Spinal cord (tissue), 10 donors: ENCODE results near the gene SLC10A1. TPM values are rescaled to one million over a fixed set of nuclear protein-coding genes. Genes with fewer than 3 reads are reported as not detected.

Experiments used
- DNase-seq, 6 donors: peaks; one replicate each; pipeline versions ENCODE4 v3.0.0 to v3.0.0-alpha.2; 2013 to 2015; ENCODE audit warnings: low spot score in 6 of 6, low read depth in 4 of 6
- H3K27ac ChIP-seq: one replicate; pipeline ENCODE4 v1.5.1; 2013; ENCODE audit warnings: low read depth, low read length, control low read depth
- H3K27me3 ChIP-seq: one replicate; pipeline ENCODE4 v1.6.1; 2013; ENCODE audit warnings: low read length; ENCODE audit not compliant: control insufficient read depth, insufficient read depth
- H3K36me3 ChIP-seq: one replicate; pipeline ENCODE4 v1.6.1; 2013; ENCODE audit warnings: low read length; ENCODE audit not compliant: control insufficient read depth, insufficient read depth
- H3K4me1 ChIP-seq: one replicate; pipeline ENCODE4 v1.6.1; 2013; ENCODE audit warnings: low read length; ENCODE audit not compliant: control insufficient read depth, insufficient read depth
- H3K4me3 ChIP-seq: one replicate; pipeline ENCODE4 v1.5.1; 2013; ENCODE audit warnings: low read depth, low read length, control low read depth
- H3K9me3 ChIP-seq: one replicate; pipeline ENCODE4 v1.6.1; 2013; ENCODE audit warnings: low read length; ENCODE audit not compliant: control insufficient read depth, insufficient read depth
- WGBS: methylation state at CpG from one replicate; pipeline ENCODE4 v1.1.5; 2013; ENCODE audit warnings: missing lambda C conversion rate; ENCODE audit not compliant: insufficient coverage; 5-methylcytosine and 5-hydroxymethylcytosine counted together
- polyA plus RNA-seq, 2 donors: library from polyadenylated mRNA; unstranded; fragments of 120-200 nt; gene quantifications; one replicate each; pipeline ENCODE4 v1.2.1, GENCODE V29; 2013; ENCODE audit not compliant: insufficient read length in 2 of 2
- total RNA-seq, 2 donors: library from RNA; depleted of rRNA in 1 of 2; stranded (reverse); fragments of 120-200 nt in 1 of 2; fragments of >200 nt in 1 of 2; gene quantifications; one replicate each; pipeline versions ENCODE4 v1.2.3 to v1.2.4, GENCODE V29; 2013 to 2014
- donor health status: healthy.

Gene SLC10A1
- total and polyA plus RNA-seq, 4 donors, result 0.21 TPM; not detected in 3

DNA sequence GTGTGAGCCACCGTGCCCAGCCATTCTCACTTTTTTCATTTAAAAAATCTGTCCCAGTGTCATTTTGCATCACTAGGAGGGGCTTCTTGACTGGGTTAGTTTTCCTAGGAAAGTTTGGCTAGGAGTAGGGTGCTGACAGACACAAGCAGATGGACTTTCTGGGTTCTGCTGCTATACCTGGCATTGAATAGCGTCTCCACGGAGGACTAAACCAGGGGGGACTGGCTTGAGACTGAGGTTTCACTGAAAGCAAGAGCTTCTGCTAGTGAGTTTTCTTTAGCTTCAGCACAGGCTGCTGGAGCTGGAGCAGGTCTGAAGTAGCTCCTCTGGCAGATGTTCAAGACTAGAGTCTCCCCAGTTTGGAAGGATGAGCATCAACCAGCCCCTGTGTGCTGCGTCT lies 1.4 kb downstream of the SLC10A1 start:
- Histone ChIP-seq H3K4me3 (no peak overlapping the region), H3K36me3 (no peaks in the 10 kb centered on the region), H3K9me3 (no peaks in the 10 kb centered on the region), H3K4me1 (no peaks in the 10 kb centered on the region), H3K27me3 (no peaks in the 10 kb centered on the region), H3K27ac (no peak overlapping the region)
- peak in 1 of 6 donors; percentile 51 for DNase-seq
- WGBS, result 92% methylated on average over 3 of the region's 4 CpGs

DNA sequence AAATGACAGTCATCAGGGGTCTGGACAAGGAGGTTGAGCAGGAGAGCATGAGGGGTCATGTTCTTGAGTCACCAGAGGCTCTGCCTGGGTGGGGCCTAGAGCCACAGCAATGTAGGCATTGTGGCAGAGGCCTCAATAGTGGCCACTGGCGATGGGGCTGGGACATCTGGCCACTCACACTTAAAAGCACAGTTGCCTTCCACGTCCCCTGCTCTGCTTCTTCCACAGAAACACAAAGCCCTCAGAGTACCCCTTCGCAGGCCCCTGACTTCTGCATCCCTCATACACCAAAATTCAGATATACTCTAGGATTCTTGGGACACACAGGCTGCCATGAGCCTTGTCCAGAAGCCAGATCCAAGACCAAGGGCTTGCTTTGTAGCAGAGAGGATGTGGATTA lies 2.2 kb downstream of the SLC10A1 start:
- DNase-seq, result no peak
- WGBS, result 75% methylated on average over 2 of the region's 3 CpGs
- no peaks in the 10 kb centered on the region for H3K4me1 ChIP-seq
- H3K9me3 ChIP-seq, result no peaks in the 10 kb centered on the region
- H3K36me3 ChIP-seq, result no peaks in the 10 kb centered on the region
- H3K4me3 ChIP-seq, result no peak overlapping the region
- H3K27ac ChIP-seq, result no peak overlapping the region
- H3K27me3 ChIP-seq, result no peaks in the 10 kb centered on the region

DNA sequence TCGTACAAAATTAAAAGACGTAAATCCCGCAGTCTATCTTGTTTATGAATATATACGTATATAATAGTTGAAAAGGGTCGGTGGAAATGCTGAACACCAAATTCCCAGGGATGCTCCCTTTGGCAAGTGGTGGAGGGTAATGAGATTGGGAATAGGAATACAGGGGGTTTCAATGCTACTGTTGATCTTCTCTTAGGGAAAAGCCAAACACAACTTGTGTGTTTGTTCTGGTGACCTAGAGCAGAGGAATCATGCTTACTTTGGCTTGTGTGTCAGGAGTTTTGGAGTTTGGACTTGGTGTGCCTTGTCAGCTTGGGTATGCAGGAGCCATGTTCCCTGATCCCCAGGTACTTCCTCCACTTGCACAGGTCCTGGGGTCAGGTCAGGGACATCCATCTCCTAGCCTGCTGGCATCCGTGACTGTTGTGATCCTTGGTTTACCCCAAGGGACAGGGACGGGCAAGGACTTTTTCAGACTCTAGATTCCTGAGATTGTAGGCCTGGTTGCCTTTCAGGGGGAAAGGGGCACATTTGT lies 4.1 kb downstream of the SLC10A1 start:
- H3K27me3 ChIP-seq, result no peaks in the 10 kb centered on the region
- no peaks in the 10 kb centered on the region for H3K36me3 ChIP-seq
- DNase-seq, result no peak
- no peak overlapping the region for H3K27ac ChIP-seq
- WGBS, result 92% methylated on average over 3 of the region's 7 CpGs
- no peaks in the 10 kb centered on the region for H3K4me1 ChIP-seq
- H3K9me3 ChIP-seq, result no peaks in the 10 kb centered on the region
- H3K4me3 ChIP-seq, result no peak overlapping the region

DNA sequence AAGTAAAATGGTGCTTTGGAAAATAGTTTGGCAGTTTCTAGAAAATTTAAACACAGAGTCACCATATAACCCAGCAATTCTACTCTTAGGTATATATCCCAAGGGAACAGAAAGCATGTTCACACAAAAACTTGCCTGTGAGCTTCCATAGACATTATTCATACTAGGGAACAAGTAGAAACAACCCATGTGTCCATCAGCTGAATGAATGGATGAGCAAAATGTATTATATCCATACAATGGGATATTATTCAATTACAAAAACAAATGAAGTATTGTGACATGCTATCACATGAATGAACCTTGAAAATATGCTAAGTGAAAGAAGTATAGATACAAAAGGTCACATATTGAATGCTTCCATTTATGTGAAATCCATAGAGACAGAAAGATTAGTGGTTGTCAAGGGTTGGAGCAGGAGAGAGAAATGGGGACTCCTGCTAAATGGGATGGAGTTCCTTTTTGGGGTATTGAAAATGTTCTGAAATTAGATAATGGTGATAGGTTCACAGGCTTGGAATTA lies 7.9 kb downstream of the SLC10A1 start:
- Histone ChIP-seq H3K27ac (no peak overlapping the region), H3K4me3 (no peak overlapping the region), H3K36me3 (peaks cover 8% of the 10 kb centered on the region), H3K4me1 (no peaks in the 10 kb centered on the region), H3K9me3 (no peaks in the 10 kb centered on the region), H3K27me3 (no peaks in the 10 kb centered on the region)
- no peak for DNase-seq

DNA sequence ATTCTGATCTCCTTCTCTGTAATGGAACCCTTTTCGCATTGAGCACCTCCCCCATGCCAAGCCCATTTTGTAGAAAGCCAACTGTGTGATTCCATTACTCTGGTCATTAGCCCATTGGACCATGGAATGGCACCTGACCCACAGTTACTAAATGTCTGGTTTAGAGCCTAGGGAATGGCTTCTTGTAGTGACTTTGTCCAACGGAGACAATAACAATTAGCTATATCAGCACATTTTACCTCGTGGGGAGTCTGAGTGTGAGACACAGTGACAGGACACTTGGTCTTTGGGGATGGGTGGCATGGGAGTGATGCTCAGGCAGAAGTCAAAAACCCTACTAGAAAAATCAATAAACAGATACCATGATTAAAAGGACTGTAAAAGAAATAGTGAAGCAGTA lies 10.4 kb downstream of the SLC10A1 start:
- Histone ChIP-seq H3K9me3 (no peaks in the 10 kb centered on the region), H3K27ac (no peak overlapping the region), H3K4me1 (no peaks in the 10 kb centered on the region), H3K36me3 (peaks cover 13% of the 10 kb centered on the region), H3K27me3 (no peaks in the 10 kb centered on the region), H3K4me3 (no peak overlapping the region)
- no peak for DNase-seq
- WGBS, result 100% methylated on average over 1 of the region's 3 CpGs

DNA sequence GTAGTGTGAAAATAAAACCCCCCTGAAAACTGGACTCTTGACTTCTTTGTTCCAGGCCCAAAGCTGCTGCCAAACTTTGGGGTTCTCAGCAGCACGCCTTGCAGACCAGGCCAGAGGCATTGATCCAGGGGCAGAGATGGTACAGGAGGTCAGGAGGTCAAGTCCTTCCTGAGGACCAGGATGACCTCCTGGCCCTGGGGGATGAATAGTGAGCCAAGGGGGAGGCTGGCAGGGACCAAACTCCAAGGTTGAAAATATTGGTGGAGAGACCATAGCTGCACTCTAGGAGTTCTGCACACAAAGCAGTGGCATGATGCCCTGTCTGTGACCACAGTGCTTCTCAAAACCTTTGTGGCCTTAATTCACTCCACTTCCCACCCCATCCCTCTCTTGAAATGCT lies 12.1 kb downstream of the SLC10A1 start:
- WGBS, result 100% methylated on average over 1 of the region's 1 CpG
- Histone ChIP-seq H3K4me3 (no peak overlapping the region), H3K9me3 (no peaks in the 10 kb centered on the region), H3K36me3 (peaks cover 13% of the 10 kb centered on the region), H3K27ac (no peak overlapping the region), H3K4me1 (no peaks in the 10 kb centered on the region), H3K27me3 (no peaks in the 10 kb centered on the region)
- no peak for DNase-seq

DNA sequence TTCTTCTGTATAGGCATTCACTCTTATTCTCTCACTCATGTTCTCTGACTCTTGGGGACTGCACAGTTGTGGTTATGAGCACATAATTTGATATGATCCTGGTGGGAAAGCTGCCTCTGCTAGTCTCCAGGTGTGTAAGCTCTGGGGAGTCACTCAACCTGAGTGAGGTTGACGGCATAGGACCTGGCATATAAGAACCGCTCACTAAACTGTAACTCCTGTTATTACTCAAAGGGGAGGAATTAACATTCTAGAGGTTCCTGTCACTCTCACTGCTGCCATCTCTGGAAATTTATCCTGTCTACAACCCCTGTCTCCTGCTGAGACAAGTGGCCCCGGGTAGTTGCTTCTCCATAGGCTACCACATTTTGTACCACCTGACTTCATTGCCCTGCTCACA lies 16.1 kb downstream of the SLC10A1 start:
- no peaks in the 10 kb centered on the region for H3K4me1 ChIP-seq
- H3K9me3 ChIP-seq, result no peaks in the 10 kb centered on the region
- no peaks in the 10 kb centered on the region for H3K27me3 ChIP-seq
- peaks cover 27% of the 10 kb centered on the region for H3K36me3 ChIP-seq
- no peak overlapping the region for H3K27ac ChIP-seq
- 86% methylated on average over 1 of the region's 3 CpGs for WGBS
- no peak for DNase-seq
- no peak overlapping the region for H3K4me3 ChIP-seq

DNA sequence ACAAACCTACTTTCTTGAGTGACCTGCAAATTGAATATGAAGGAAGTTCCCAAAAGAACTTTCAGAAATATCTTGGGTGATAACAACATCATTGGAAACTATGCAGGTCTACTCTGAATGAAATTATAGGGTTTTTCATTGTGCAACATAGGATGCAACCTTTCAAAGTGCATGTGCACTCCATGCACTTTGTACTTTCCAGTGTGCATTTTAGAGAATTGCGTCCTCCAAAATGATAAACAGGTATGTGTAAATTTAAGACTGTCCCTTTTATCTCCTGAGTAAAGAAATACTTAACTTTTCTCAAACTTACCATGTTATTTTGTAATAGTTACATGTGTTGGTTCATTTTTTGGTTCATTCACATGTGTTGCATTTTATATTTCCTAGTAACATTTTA lies 16.9 kb downstream of the SLC10A1 start:
- H3K4me1 ChIP-seq, result no peaks in the 10 kb centered on the region
- H3K36me3 ChIP-seq, result peaks cover 31% of the 10 kb centered on the region
- H3K27ac ChIP-seq, result no peak overlapping the region
- H3K9me3 ChIP-seq, result no peaks in the 10 kb centered on the region
- no peaks in the 10 kb centered on the region for H3K27me3 ChIP-seq
- whole genome bisulfite sequencing, result no CpG with 5 or more reads among the region's 1 CpG
- DNase-seq, result no peak
- no peak overlapping the region for H3K4me3 ChIP-seq

DNA sequence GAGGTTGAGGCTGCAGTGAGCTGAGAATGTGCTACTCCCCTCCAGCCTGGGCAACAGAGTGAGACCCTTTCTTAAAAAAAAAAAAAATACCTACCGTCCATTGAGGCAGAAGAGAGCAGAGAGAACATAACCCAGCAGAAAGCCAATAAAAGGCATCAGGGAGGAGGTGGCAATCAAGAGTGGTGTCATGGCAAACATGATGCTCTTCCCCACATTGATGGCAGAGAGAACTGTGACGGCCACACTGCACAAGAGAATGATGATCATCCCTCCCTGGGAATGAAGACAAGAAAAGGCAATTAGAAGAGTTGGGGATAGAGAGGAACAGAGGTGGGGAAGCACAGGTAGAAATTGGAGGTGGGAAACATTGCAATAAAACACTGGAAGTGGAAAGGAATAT lies 18.0 kb downstream of the SLC10A1 start:
- H3K27ac ChIP-seq, result no peak overlapping the region
- 100% methylated on average over 1 of the region's 2 CpGs for WGBS
- no peaks in the 10 kb centered on the region for H3K4me1 ChIP-seq
- no peak for DNase-seq
- no peaks in the 10 kb centered on the region for H3K9me3 ChIP-seq
- peaks cover 30% of the 10 kb centered on the region for H3K36me3 ChIP-seq
- no peak overlapping the region for H3K4me3 ChIP-seq
- no peaks in the 10 kb centered on the region for H3K27me3 ChIP-seq

DNA sequence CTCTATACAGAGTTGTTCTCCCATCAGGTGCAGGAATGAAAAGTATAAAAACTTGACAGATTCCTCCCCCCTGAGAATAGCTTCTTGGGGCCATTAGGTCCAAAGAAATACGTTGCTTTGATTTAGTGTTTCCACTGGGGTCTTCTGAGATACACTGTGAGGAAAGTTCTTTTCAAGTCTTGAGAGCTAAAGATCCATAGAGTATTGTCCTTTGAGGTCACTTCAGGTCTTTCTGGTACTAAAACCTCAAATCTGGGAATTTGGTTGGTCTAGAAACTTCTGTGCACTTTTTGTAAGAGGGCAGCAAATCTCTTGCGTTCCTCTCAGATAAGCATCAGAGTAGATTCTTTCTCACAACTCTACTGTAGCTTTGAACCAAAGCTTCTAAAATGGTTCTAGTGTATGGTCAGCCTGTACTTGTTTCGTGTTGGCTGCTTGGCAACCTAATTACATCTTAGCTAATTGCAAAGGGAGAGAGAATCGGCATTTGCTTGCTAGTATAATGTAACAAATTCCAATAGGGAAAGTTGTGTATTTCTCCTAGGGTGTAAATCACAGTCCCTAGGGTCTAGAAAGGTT lies 20.1 kb downstream of the SLC10A1 start:
- DNase-seq, result no peak
- WGBS, result 100% methylated on average over 1 of the region's 4 CpGs
- H3K27me3 ChIP-seq, result no peaks in the 10 kb centered on the region

More for the DNA sequence above, 20.1 kb downstream of the SLC10A1 start:
- H3K27ac ChIP-seq, result no peak overlapping the region
- H3K4me1 ChIP-seq, result no peaks in the 10 kb centered on the region
- no peak overlapping the region for H3K4me3 ChIP-seq
- peaks cover 41% of the 10 kb centered on the region for H3K36me3 ChIP-seq
- no peaks in the 10 kb centered on the region for H3K9me3 ChIP-seq
